Smooth muscle cell of trachea (primary cell): ENCODE measurements around the gene PCDHGA10. TPM values are rescaled to one million over a fixed set of nuclear protein-coding genes. Genes with fewer than 3 reads are reported as not detected.

ENCODE experiments used
- total RNA-seq: library from RNA; depleted of rRNA; stranded (reverse); fragments of >200 nt; gene quantifications from 2 replicates; pipeline ENCODE4 v1.2.1, GENCODE V29; 2014

Gene PCDHGA10
- total RNA-seq, 1 donor from 2014 or later: 13.8 TPM

Other genes starting within 250 kb of the PCDHGA10 start
- gene PCDHB7, start 240.3 kb upstream of the PCDHGA10 start, total RNA-seq: under 0.01 and 0.66 TPM in 2 replicates
- 0.50 TPM in 1 of 2 replicates, not detected in the other for gene PCDHB8, start 235.2 kb upstream of the PCDHGA10 start, total RNA-seq
- gene PCDHB16, start 230.6 kb upstream of the PCDHGA10 start, total RNA-seq: 0.15 and 0.50 TPM in 2 replicates
- under 0.01 and 0.17 TPM in 2 replicates for gene PCDHB9, start 225.8 kb upstream of the PCDHGA10 start, total RNA-seq
- gene PCDHB10, start 220.6 kb upstream of the PCDHGA10 start, total RNA-seq: 0.15 and 0.66 TPM in 2 replicates
- gene PCDHB11, start 213.4 kb upstream of the PCDHGA10 start, total RNA-seq: 0.50 TPM in 1 of 2 replicates, not detected in the other
- 0.15 and 0.33 TPM in 2 replicates for gene PCDHB12, start 204.3 kb upstream of the PCDHGA10 start, total RNA-seq
- under 0.01 and 1.3 TPM in 2 replicates for gene PCDHB13, start 199.1 kb upstream of the PCDHGA10 start, total RNA-seq
- gene PCDHB14, start 189.6 kb upstream of the PCDHGA10 start, total RNA-seq: 0.15 and 1.2 TPM in 2 replicates
- gene PCDHB15, start 167.6 kb upstream of the PCDHGA10 start, total RNA-seq: under 0.01 and 0.66 TPM in 2 replicates
- 0.50 and 1.0 TPM in 2 replicates for gene SLC25A2, start 108.9 kb upstream of the PCDHGA10 start, total RNA-seq
- gene TAF7, start 92.2 kb upstream of the PCDHGA10 start, total RNA-seq: 70.8 and 74.8 TPM in 2 replicates
- 1.3 and 2.3 TPM in 2 replicates for gene PCDHGA1, start 82.5 kb upstream of the PCDHGA10 start, total RNA-seq
- 3.3 and 6.6 TPM in 2 replicates for gene PCDHGA2, start 74.2 kb upstream of the PCDHGA10 start, total RNA-seq
- gene PCDHGA3, start 69.2 kb upstream of the PCDHGA10 start, total RNA-seq: 1.3 and 2.6 TPM in 2 replicates
- gene PCDHGB1, start 62.9 kb upstream of the PCDHGA10 start, total RNA-seq: 4.4 and 4.5 TPM in 2 replicates
- 8.9 and 11.1 TPM in 2 replicates for gene PCDHGA4, start 58.0 kb upstream of the PCDHGA10 start, total RNA-seq
- 5.1 TPM in 2 replicates for gene PCDHGB2, start 53.0 kb upstream of the PCDHGA10 start, total RNA-seq
- gene PCDHGA5, start 48.8 kb upstream of the PCDHGA10 start, total RNA-seq: 2.8 and 3.5 TPM in 2 replicates
- gene PCDHGB3, start 42.7 kb upstream of the PCDHGA10 start, total RNA-seq: 7.1 and 9.4 TPM in 2 replicates
- gene PCDHGA6, start 39.1 kb upstream of the PCDHGA10 start, total RNA-seq: 4.8 and 6.3 TPM in 2 replicates
- gene PCDHGA7, start 30.2 kb upstream of the PCDHGA10 start, total RNA-seq: 5.4 and 8.4 TPM in 2 replicates
- gene PCDHGB4, start 25.3 kb upstream of the PCDHGA10 start, total RNA-seq: 21.5 and 38.4 TPM in 2 replicates
- 3.9 and 5.6 TPM in 2 replicates for gene PCDHGA8, start 20.4 kb upstream of the PCDHGA10 start, total RNA-seq
- 27.9 and 40.4 TPM in 2 replicates for gene PCDHGB5, start 15.0 kb upstream of the PCDHGA10 start, total RNA-seq
- gene PCDHGA9, start 10.2 kb upstream of the PCDHGA10 start, total RNA-seq: 7.4 and 8.0 TPM in 2 replicates
- gene PCDHGB6, start 5.0 kb upstream of the PCDHGA10 start, total RNA-seq: 5.1 and 6.5 TPM in 2 replicates
- gene PCDHGB7, start 4.7 kb downstream of the PCDHGA10 start, total RNA-seq: 15.7 and 16.4 TPM in 2 replicates
- 23.0 and 26.9 TPM in 2 replicates for gene PCDHGA11, start 8.1 kb downstream of the PCDHGA10 start, total RNA-seq
- gene PCDHGA12, start 17.5 kb downstream of the PCDHGA10 start, total RNA-seq: 26.0 and 35.4 TPM in 2 replicates
- 94.1 and 137 TPM in 2 replicates for gene PCDHGC3, start 63.0 kb downstream of the PCDHGA10 start, total RNA-seq
- gene PCDHGC4, start 72.0 kb downstream of the PCDHGA10 start, total RNA-seq: 4.5 and 6.0 TPM in 2 replicates
- 7.9 and 8.1 TPM in 2 replicates for gene PCDHGC5, start 76.1 kb downstream of the PCDHGA10 start, total RNA-seq
- gene DIAPH1, start 206.0 kb downstream of the PCDHGA10 start, total RNA-seq: 22.0 and 46.4 TPM in 2 replicates
- gene HDAC3, start 223.9 kb downstream of the PCDHGA10 start, total RNA-seq: 63.0 and 67.6 TPM in 2 replicates
- gene RELL2, start 224.0 kb downstream of the PCDHGA10 start, total RNA-seq: 2.2 and 2.3 TPM in 2 replicates
- 39.9 and 46.5 TPM in 2 replicates for gene FCHSD1, start 238.4 kb downstream of the PCDHGA10 start, total RNA-seq